ENCODE data around the gene MORN1. TPM values are rescaled to one million over a fixed set of nuclear protein-coding genes. Genes with fewer than 3 reads are reported as not detected.

The MORN1 gene
- total and polyA plus RNA-seq, 2 of the 4 experiments (the other 2 are of a cell fraction): 3.0 to 4.2 TPM

GRCh38 chr1:2301607-2302291 lies 89.6 kb downstream of the MORN1 start:
- Histone ChIP-seq H2AK5ac (ENCODE audit: low read depth, low read length) (no peak overlapping the region), H3K9me1 (ENCODE audit: insufficient read depth, low read length) (peaks cover 18% of the 10 kb centered on the region), H3K4ac (ENCODE audit: low read depth, low read length) (no peak overlapping the region), H3K56ac (ENCODE audit: extremely low read depth, insufficient read depth, low read length) (no peak overlapping the region), H3K18ac (ENCODE audit: low read depth, low read length) (no peak overlapping the region), H2AFZ (replicated peaks; ENCODE audit: low read length, poor library complexity) (peak overlapping the region; percentile 33), H3K4me3 (ENCODE audit: insufficient read depth, low read depth, low read length) (no peak overlapping the region), H3K4me1 (ENCODE audit: control insufficient read depth, insufficient read depth, low read length) (peaks cover 24% of the 10 kb centered on the region), H4K91ac (ENCODE audit: insufficient read depth, low read depth, low read length) (no peak overlapping the region), H3K9ac (ENCODE audit: low read depth, low read length) (no peak overlapping the region), H3K9me3 (ENCODE audit: control insufficient read depth, insufficient read depth, low read length) (no peaks in the 10 kb centered on the region), H4K20me1 (ENCODE audit: insufficient read depth, low read length) (peaks cover 70% of the 10 kb centered on the region), H4K5ac (ENCODE audit: low read depth, low read length) (no peak overlapping the region), H4K8ac (ENCODE audit: low read depth in 2 of 2, low read length in 2 of 2) (no peak overlapping the region), H3K4me2 (ENCODE audit: low read depth, low read length) (no peak overlapping the region), H2BK5ac (ENCODE audit: low read depth, low read length, poor library complexity, severe bottlenecking) (no peak overlapping the region), H3K23ac (ENCODE audit: low read depth, low read length) (no peak overlapping the region), H2BK15ac (ENCODE audit: low read depth, low read length) (no peak overlapping the region), H3K27ac (ENCODE audit: insufficient read depth, low read length) (no peak overlapping the region), H3K14ac (replicated peaks; ENCODE audit: low read depth, low read length) (no peak overlapping the region), H3K36me3 (ENCODE audit: control insufficient read depth, insufficient read depth, low read length) (peaks cover 40% of the 10 kb centered on the region; the same call in 1 of the 2 replicates), H3K79me1 (ENCODE audit: low read depth in 1 of 2, low read length in 2 of 2) (peaks cover 5 to 77% of the 10 kb centered on the region in 2 experiments), H2BK120ac (ENCODE audit: low read depth, low read length) (no peak overlapping the region), H2BK20ac (ENCODE audit: low read depth, low read length) (no peak overlapping the region), H3K27me3 (ENCODE audit: control insufficient read depth, insufficient read depth, low read length) (no peaks in the 10 kb centered on the region), H2AK9ac (replicated peaks; ENCODE audit: low read depth, low read length, poor library complexity) (peak overlapping the region; percentile 96)
- intact Hi-C loops (cut with micrococcal nuclease): loop anchor here (1.0 kb wide), 1 partner anchor 71 kb away; no protein-coding TSS in a partner anchor
- 86% methylated on average over 8 of the region's 17 CpGs; no CpG with 5 or more reads in 1 of the 2 experiments for WGBS, 2 experiments (ENCODE audit: extremely low coverage in 2 of 2, insufficient read length in 1 of 2)
- ChIA-PET POLR2A (ENCODE audit: unreplicated experiment) (no interaction called here), CTCF (interaction anchor here (1.0 kb wide), 1 partner anchor 10 kb away, joined by 3 read pairs; no protein-coding TSS in a partner anchor)
- in situ Hi-C loops (cut with MboI; ENCODE audit: low sequenced_read_pairs): no loop called here
- no peak for TF ChIP-seq MAFK (IDR thresholded peaks at IDR 0.05; ENCODE audit: low read depth, low read length)
- TF ChIP-seq MXI1 (IDR thresholded peaks at IDR 0.05; ENCODE audit: borderline replicate concordance, low read depth, low read length): no peak
- no TSS peak for BruUV-seq (replicated peaks)
- no peak for ATAC-seq (ENCODE audit: low read depth)
- dilution Hi-C loops (cut with HindIII; ENCODE audit: low sequenced_read_pairs, unreplicated experiment): no loop called here
- DNase-seq: no peak

Measured in IMR-90 (cell line).